HG03558 (cell line): ENCODE data around the gene ARHGAP18.

Experiments
- ATAC-seq: cut with Tn5 transposase; IDR thresholded peaks from one replicate; pipeline ENCODE4 v1.9.1; 2021; ENCODE audit warnings: moderate number of reproducible peaks; ENCODE audit not compliant: unreplicated experiment; ENCODE audit errors: extremely low read depth

Gene ARHGAP18

GRCh38 chr6:129726650-129727049, 16.7 kb upstream of the ARHGAP18 start:
- no peak for ATAC-seq

GRCh38 chr6:129725341-129725740, 15.4 kb upstream of the ARHGAP18 start:
- no peak for ATAC-seq

GRCh38 chr6:129719692-129720091, 9.7 kb upstream of the ARHGAP18 start:
- no peak for ATAC-seq

- no peak for ATAC-seq
These were observed 7.3 kb upstream of the ARHGAP18 start for GRCh38 chr6:129717277-129717676.

- ATAC-seq = no peak
These were observed 3.9 kb upstream of the ARHGAP18 start for GRCh38 chr6:129713806-129714333.

- no peak for ATAC-seq
These were observed 1.3 kb upstream of the ARHGAP18 start for GRCh38 chr6:129711271-129711631.

- ATAC-seq = no peak
These were observed 683 bp upstream of the ARHGAP18 start for GRCh38 chr6:129710450-129711270.

- no peak for ATAC-seq
These were observed 695 bp downstream of the ARHGAP18 start for GRCh38 chr6:129709196-129709768.

GRCh38 chr6:129708496-129709195, 1.3 kb downstream of the ARHGAP18 start:
- ATAC-seq = no peak

- ATAC-seq = no peak
These were observed 2.0 kb downstream of the ARHGAP18 start for GRCh38 chr6:129707882-129708495.

- ATAC-seq = no peak
These were observed 2.9 kb downstream of the ARHGAP18 start for GRCh38 chr6:129707028-129707427.

- no peak for ATAC-seq
These were observed 4.8 kb downstream of the ARHGAP18 start for GRCh38 chr6:129705212-129705611.

GRCh38 chr6:129704708-129705107, 5.3 kb downstream of the ARHGAP18 start:
- ATAC-seq = no peak

GRCh38 chr6:129701721-129702455, 8.1 kb downstream of the ARHGAP18 start:
- ATAC-seq = no peak

- no peak for ATAC-seq
These were observed 9.3 kb downstream of the ARHGAP18 start for GRCh38 chr6:129700666-129701065.

- no peak for ATAC-seq
These were observed 10.3 kb downstream of the ARHGAP18 start for GRCh38 chr6:129699659-129700058.

GRCh38 chr6:129698430-129698829, 11.5 kb downstream of the ARHGAP18 start:
- no peak for ATAC-seq

GRCh38 chr6:129697788-129698187, 12.2 kb downstream of the ARHGAP18 start:
- ATAC-seq = no peak

GRCh38 chr6:129696843-129697242, 13.1 kb downstream of the ARHGAP18 start:
- ATAC-seq = no peak

- ATAC-seq = no peak
These were observed 14.0 kb downstream of the ARHGAP18 start for GRCh38 chr6:129696028-129696418.
